Neutrophil (primary cell): Measurements from ENCODE around the gene SMIM24.

Source experiments
- H3K27ac ChIP-seq: fragments of 200-600 bp; sonication (generic); 2 replicates; pipeline ENCODE4 v1.5.1; 2016; ENCODE audit warnings: mild to moderate bottlenecking, moderate library complexity
- H3K27me3 ChIP-seq: fragments of 200-600 bp; sonication (generic); 2 replicates; pipeline ENCODE4 v1.6.0; 2016; ENCODE audit warnings: mild to moderate bottlenecking
- H3K36me3 ChIP-seq: fragments of 200-600 bp; sonication (generic); 2 replicates; pipeline ENCODE4 v1.5.1; 2017
- H3K4me1 ChIP-seq, 2 experiments: fragments of 200-600 bp in 1 of 2; sonication (generic) in 1 of 2; 1 replicate in 1 of 2; 2 replicates in 1 of 2; pipeline versions ENCODE4 v1.5.1 to v1.6.1; 2013 to 2016; ENCODE audit warnings: low read depth in 1 of 2, low read length in 1 of 2, mild to moderate bottlenecking in 1 of 2, moderate library complexity in 1 of 2; ENCODE audit not compliant: control insufficient read depth in 1 of 2, insufficient read depth in 1 of 2
- H3K4me3 ChIP-seq, 2 experiments: fragments of 200-600 bp in 1 of 2; sonication (generic) in 1 of 2; 1 replicate in 1 of 2; 2 replicates in 1 of 2; pipeline ENCODE4 v1.5.1; 2013 to 2016; ENCODE audit warnings: low read depth in 1 of 2, low read length in 1 of 2, mild to moderate bottlenecking in 1 of 2, moderate library complexity in 1 of 2
- H3K9me3 ChIP-seq: fragments of 200-600 bp; sonication (generic); 2 replicates; pipeline ENCODE4 v1.5.1; 2016
- TF ChIP-seq, protein P1 (sequence below): fragments of 200-600 bp; sonication (generic); IDR thresholded peaks from 2 replicates; pipeline ENCODE4 v1.5.1; 2016; ENCODE audit warnings: antibody characterized with exemption

The SMIM24 gene

DNA sequence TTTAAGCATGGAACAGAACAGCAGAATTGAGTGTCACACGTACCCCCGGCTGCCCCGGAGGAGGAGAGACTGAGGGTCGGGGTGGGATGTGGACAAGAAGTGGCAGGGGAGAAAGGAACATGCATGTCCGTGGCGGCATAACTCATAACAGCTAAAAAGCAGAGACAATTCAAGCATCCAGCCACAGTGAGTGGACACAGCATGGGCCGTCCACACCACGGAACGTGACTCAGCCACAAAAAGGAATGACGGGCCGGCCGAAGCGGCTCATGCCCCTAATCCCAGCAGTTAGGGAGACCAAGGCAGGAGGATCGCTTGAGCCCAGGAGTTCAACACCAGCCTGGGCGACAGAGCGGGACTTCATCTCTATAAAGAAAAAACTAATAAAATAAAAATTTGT, 12.6 kb upstream of the SMIM24 start:
- H3K4me1 ChIP-seq: no peaks in the 10 kb centered on the region
- H3K27me3 ChIP-seq: no peaks in the 10 kb centered on the region
- peaks cover 24% of the 10 kb centered on the region for H3K36me3 ChIP-seq
- H3K27ac ChIP-seq: no peak overlapping the region
- H3K9me3 ChIP-seq: no peaks in the 10 kb centered on the region
- TF ChIP-seq, protein P1, sequence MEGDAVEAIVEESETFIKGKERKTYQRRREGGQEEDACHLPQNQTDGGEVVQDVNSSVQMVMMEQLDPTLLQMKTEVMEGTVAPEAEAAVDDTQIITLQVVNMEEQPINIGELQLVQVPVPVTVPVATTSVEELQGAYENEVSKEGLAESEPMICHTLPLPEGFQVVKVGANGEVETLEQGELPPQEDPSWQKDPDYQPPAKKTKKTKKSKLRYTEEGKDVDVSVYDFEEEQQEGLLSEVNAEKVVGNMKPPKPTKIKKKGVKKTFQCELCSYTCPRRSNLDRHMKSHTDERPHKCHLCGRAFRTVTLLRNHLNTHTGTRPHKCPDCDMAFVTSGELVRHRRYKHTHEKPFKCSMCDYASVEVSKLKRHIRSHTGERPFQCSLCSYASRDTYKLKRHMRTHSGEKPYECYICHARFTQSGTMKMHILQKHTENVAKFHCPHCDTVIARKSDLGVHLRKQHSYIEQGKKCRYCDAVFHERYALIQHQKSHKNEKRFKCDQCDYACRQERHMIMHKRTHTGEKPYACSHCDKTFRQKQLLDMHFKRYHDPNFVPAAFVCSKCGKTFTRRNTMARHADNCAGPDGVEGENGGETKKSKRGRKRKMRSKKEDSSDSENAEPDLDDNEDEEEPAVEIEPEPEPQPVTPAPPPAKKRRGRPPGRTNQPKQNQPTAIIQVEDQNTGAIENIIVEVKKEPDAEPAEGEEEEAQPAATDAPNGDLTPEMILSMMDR: no peak
- no peak overlapping the region for H3K4me3 ChIP-seq

DNA sequence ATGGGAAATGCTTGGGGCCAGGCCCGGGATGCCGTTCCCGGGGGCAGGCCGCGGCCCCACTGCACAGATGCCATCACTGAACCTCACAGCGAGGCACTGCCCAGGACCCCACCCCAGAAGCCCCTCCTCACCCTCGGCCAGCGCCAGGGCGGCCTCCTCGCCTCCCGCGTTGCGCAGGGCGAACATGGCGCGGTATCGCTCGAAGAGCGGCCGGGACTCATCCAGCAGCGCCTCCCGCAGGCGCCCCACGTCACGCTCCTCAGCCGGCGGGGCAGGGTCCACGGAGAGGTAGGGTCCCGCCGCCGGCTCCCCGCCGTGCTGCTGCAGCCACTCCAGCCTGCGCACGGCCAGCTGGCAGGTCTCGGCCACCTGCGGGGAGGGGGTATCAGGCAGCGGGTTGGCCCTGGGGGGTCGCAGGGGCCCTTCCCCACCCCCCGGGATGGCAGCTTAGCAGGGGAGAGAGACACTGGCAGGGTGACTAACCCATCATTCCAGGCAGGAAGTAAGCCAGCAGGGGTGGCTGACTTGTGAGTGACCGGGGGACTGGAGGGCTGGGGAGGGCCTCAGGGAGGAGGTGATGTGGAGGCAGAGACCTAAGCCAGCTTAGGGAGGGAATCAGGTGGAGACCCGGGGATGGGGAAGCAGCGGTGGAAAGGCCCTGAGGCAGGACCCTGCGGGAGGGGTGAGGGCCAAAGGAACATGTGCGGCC, 12.0 kb upstream of the SMIM24 start:
- Histone ChIP-seq H3K4me1 (no peaks in the 10 kb centered on the region), H3K36me3 (peaks cover 24% of the 10 kb centered on the region), H3K4me3 (no peak overlapping the region), H3K27ac (no peak overlapping the region), H3K27me3 (no peaks in the 10 kb centered on the region), H3K9me3 (no peaks in the 10 kb centered on the region)
- TF ChIP-seq, protein P1: no peak

DNA sequence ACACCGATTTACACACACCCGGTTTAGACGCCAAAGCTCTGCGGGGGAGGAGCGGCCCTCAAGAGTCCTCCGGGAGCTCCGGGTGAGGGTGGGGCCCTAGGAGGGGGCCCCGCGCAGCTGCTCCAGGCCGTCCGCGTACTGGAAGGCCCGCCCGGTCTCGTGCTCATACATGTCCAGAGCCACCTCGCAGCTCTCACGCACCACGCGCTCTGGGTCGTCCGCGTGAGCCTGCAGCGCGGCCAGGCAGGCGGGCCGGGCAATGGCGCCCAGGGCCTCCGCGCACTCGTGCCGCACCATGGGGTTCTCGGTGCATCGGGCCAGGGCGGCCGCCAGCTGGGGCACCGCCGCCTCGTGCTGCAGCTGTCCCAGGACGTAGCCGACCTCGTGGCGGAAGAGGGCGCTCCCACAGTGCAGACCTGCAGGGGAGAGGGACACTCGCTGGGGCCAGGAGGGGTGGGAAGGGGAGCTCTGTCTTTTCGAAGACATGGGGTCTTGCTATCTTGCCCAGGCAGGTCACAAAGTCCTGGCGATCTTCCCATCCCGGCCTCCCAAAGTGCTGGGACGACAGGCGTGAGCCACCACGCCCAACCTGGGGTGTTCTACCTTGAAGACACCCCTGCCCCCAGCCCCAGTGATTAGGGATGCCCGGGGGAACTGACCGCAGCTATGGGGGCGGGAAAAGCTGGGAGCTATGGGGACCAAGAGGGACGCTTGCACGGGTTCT, 11.2 kb upstream of the SMIM24 start:
- no peak overlapping the region for H3K27ac ChIP-seq
- no peaks in the 10 kb centered on the region for H3K9me3 ChIP-seq
- TF ChIP-seq, protein P1: no peak
- H3K27me3 ChIP-seq: no peaks in the 10 kb centered on the region
- no peaks in the 10 kb centered on the region for H3K4me1 ChIP-seq
- peaks cover 24% of the 10 kb centered on the region for H3K36me3 ChIP-seq
- no peak overlapping the region for H3K4me3 ChIP-seq

DNA sequence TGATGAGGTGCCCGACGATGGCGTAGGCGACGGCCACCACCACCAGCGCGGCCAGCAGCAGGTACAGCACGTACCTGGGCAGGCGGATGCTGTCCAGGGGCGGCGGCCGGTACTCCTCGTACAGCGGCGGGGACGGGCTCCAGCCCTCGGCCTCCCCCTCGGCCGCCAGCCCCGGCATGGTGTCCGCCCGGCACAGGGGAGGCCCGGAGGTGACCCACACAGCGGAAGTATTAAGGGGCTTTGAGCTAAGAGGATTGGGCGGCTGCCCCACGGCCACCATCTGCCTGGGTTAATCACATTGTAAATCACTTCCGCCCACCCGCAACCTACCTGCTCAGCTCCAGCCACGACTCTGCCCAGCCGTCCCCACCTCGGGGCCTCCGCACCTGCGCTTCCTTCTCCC, 2.9 kb upstream of the SMIM24 start, which contains the start of gene SMIM44:
TSS of gene SMIM44 (minus strand) at position 216 of the 403 bp plus-strand sequence. CDS start at position 178, 38 bp downstream.
- Histone ChIP-seq H3K4me1 (peaks cover 3 to 17% of the 10 kb centered on the region in 2 experiments), H3K36me3 (peaks cover 12% of the 10 kb centered on the region), H3K27ac (no peak within 1 kb of the TSS), H3K9me3 (no peaks in the 10 kb centered on the region), H3K4me3 (no peak within 1 kb of the TSS), H3K27me3 (no peaks in the 10 kb centered on the region)
- TF ChIP-seq, protein P1: no peak

DNA sequence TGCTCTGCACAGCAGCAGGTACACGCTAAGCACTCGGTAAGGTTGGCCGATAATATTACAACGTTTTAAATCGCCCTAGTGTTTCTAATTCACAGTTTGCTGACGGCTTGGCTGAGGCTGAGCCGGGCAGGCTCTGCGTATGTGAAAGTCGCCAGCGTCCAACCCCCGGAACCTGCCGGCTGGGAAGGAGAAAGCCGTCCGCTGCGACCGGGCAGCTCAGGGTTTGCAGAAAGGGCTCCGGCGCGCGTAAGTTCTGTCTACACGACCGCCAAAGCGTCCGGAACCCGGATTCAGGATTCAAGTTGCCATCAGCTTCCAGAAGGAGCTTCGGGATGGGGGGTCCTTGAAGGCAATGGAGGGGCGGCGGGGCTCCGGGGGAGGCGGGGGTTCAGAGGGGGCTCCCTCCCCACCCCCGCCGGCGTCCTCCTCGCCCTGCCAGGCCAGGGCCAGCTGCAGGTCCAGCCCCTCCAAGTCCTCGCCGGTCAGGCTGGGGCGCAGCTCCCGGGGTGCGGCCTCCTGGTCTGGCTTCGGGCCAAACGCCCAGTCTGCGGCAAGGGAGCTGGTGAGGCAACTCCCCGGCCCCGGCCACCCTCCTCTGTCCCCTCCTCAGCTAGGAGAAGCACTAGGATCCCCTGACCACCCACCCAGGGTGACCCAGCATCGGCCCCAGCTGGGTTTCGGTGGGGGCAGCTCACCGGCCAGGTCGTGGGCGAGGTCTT, 2.3 kb upstream of the SMIM24 start:
- no peaks in the 10 kb centered on the region for H3K27me3 ChIP-seq

More for the DNA sequence above, 2.3 kb upstream of the SMIM24 start:
- H3K9me3 ChIP-seq: no peaks in the 10 kb centered on the region
- TF ChIP-seq, protein P1: no peak
- H3K27ac ChIP-seq: no peak overlapping the region
- peaks cover 12% of the 10 kb centered on the region for H3K36me3 ChIP-seq
- H3K4me1 ChIP-seq: peaks cover 3 to 17% of the 10 kb centered on the region in 2 experiments
- H3K4me3 ChIP-seq: no peak overlapping the region
